Right lobe of liver (tissue), 6 donors: ENCODE results near the gene TMEM63C. TPM values are rescaled to one million over a fixed set of nuclear protein-coding genes. Genes with fewer than 3 reads are reported as not detected.

Experiments
- ATAC-seq, 4 donors: fragments of 200-7000 bp; cut with Tn5 transposase; one replicate each; pipeline ENCODE4 v1.9.1; 2020; ENCODE audit warnings: mild to moderate bottlenecking in 4 of 4, moderate library complexity in 4 of 4
- DNase-seq, 3 donors: peaks; one replicate each; pipeline ENCODE4 v3.0.0-alpha.2; 2020
- H3K27ac ChIP-seq, 3 donors: fragments of 200-600 bp; one replicate each; pipeline ENCODE4 v1.8.0; 2022
- H3K27me3 ChIP-seq, 2 donors: fragments of 200-600 bp; one replicate each; pipeline ENCODE4 v1.8.0; 2022
- H3K36me3 ChIP-seq, 4 donors: fragments of 200-600 bp; sonication (generic) in 1 of 4; one replicate each; pipeline versions ENCODE4 v1.5.1 to v1.8.0; 2017 to 2022; ENCODE audit warnings: control low read depth in 1 of 4
- H3K4me1 ChIP-seq, 4 donors: fragments of 200-600 bp; sonication (generic) in 1 of 4; one replicate each; pipeline versions ENCODE4 v1.5.1 to v1.8.0; 2017 to 2022; ENCODE audit warnings: control low read depth in 1 of 4
- H3K4me3 ChIP-seq, 3 donors: fragments of 200-600 bp; one replicate each; pipeline ENCODE4 v1.8.0; 2022
- H3K9me3 ChIP-seq, 4 donors: fragments of 200-600 bp; sonication (generic) in 1 of 4; one replicate each; pipeline versions ENCODE4 v1.5.1 to v1.8.0; 2017 to 2022; ENCODE audit warnings: control low read depth in 1 of 4
- POLR2A ChIP-seq: fragments of 450-650 bp; IDR thresholded peaks from one replicate; pipeline ENCODE4 v1.6.1; 2017; ENCODE audit warnings: antibody characterized with exemption, mild to moderate bottlenecking
- WGBS: methylation state at CpG from one replicate; pipeline ENCODE4 v1.1.6; 2018; ENCODE audit warnings: low coverage, low lambda C conversion rate; ENCODE audit not compliant: insufficient coverage; ENCODE audit errors: missing lambda C conversion rate; 5-methylcytosine and 5-hydroxymethylcytosine counted together
- intact Hi-C, 2 donors: fragments of 100-400 bp; cut with DNase I; formaldehyde crosslinking; loops; one replicate each; pipeline versions ENCODE4 v1.11.2 to v1.14.1; 2022
- total RNA-seq, 6 experiments: library from RNA; depleted of rRNA in 2 of 6; stranded (reverse); fragments of >200 nt in 2 of 6; fragmentation: NEBNext Ultra II Directional in 3 of 6; extraction: Animal tissue kit (Norgen Biotek cat#: 25700) in 3 of 6; gene quantifications; one replicate each; pipeline versions ENCODE4 v1.1.0 to v1.2.4, GENCODE V29; 2016 to 2023
- TF ChIP-seq, protein P1 (sequence below), 4 donors: fragments of 200-600 bp in 3 of 4; fragments of 450-650 bp in 1 of 4; IDR thresholded peaks; one replicate each; pipeline versions ENCODE4 v1.5.1 to v1.8.0; 2016 to 2022; ENCODE audit warnings: antibody characterized with exemption in 4 of 4, mild to moderate bottlenecking in 2 of 4
- donor health status: DM: no; HTN: yes; CAD: no.
- donor health status: DM: no; HTN: no; CAD: no.
- donor health status: DM: no; HTN: no; CAD: no.
- donor health status: DM: no; HTN: yes; CAD: no.
- donor health status: DM: no; HTN: yes; CAD: no.

Gene TMEM63C
- total RNA-seq, 6 experiments from 2014 or later: 0.07 to 0.82 (median 0.15) TPM; not detected in 2

DNA sequence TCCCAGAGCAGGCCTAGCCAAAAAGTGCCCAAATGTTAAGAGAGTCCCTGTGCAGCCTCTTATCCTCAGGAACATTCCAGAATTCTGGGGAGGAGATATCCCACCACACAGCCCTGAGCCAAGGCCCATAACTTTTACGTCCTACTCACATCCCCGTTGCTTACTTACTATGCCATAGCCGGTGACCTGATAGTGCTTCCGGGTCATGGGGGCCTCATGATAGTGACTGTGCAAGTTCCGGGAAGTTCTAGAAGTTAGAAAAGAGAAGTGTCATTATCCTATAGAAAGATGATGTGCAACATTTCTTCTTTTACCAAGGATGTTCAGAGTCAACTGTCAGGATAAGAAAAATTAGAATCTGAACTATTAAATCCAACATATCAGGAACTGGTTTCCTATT, 105.0 kb downstream of the TMEM63C start:
- TF ChIP-seq, protein P1, sequence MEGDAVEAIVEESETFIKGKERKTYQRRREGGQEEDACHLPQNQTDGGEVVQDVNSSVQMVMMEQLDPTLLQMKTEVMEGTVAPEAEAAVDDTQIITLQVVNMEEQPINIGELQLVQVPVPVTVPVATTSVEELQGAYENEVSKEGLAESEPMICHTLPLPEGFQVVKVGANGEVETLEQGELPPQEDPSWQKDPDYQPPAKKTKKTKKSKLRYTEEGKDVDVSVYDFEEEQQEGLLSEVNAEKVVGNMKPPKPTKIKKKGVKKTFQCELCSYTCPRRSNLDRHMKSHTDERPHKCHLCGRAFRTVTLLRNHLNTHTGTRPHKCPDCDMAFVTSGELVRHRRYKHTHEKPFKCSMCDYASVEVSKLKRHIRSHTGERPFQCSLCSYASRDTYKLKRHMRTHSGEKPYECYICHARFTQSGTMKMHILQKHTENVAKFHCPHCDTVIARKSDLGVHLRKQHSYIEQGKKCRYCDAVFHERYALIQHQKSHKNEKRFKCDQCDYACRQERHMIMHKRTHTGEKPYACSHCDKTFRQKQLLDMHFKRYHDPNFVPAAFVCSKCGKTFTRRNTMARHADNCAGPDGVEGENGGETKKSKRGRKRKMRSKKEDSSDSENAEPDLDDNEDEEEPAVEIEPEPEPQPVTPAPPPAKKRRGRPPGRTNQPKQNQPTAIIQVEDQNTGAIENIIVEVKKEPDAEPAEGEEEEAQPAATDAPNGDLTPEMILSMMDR (IDR thresholded peaks at IDR 0.05): no peak
- TF ChIP-seq POLR2A: no peak
- Histone ChIP-seq H3K4me1 (no peaks in the 10 kb centered on the region), H3K27me3 (no peaks in the 10 kb centered on the region), H3K9me3 (no peaks in the 10 kb centered on the region), H3K4me3 (no peak overlapping the region), H3K36me3 (peaks cover 0 to 45% (median 6%) of the 10 kb centered on the region in 4 donors), H3K27ac (no peak overlapping the region)
- WGBS: 81% methylated on average over 5 of the region's 5 CpGs
- no peak for DNase-seq
- intact Hi-C loops: no loop called here
- no peak for ATAC-seq

DNA sequence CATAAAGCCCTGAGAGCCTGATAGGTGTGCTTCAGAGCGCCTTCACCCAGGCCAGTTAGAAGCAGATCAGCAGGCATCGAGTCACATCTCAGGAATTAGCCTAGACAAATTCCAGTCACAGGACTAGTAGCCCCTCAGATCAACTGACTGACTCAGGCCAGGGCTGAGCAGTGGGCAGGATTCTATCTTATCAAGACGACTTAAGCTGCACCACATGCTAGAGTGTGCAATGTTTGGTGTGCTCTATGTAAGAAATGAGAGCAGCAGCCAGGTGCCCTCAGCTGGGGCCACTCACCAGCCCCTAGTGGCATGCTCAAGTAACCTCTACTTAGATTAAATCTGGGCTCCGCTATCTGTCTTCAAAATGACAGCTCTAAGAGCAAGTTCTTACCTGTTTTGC, 109.1 kb downstream of the TMEM63C start:
- H3K27ac ChIP-seq: no peak overlapping the region
- intact Hi-C loops: loop anchor here in 1 of 2 donors (10.0 kb wide), 1 partner anchor 136 kb away; no protein-coding TSS in a partner anchor
- H3K27me3 ChIP-seq: no peaks in the 10 kb centered on the region
- H3K4me3 ChIP-seq: no peak overlapping the region
- H3K9me3 ChIP-seq: no peaks in the 10 kb centered on the region
- DNase-seq: no peak
- WGBS: 100% methylated on average over 1 of the region's 4 CpGs
- ATAC-seq: no peak
- no peaks in the 10 kb centered on the region for H3K4me1 ChIP-seq
- no peak for TF ChIP-seq POLR2A
- TF ChIP-seq, protein P1 (IDR thresholded peaks at IDR 0.05): no peak
- H3K36me3 ChIP-seq: peaks cover 0 to 21% (median 3%) of the 10 kb centered on the region in 4 donors

DNA sequence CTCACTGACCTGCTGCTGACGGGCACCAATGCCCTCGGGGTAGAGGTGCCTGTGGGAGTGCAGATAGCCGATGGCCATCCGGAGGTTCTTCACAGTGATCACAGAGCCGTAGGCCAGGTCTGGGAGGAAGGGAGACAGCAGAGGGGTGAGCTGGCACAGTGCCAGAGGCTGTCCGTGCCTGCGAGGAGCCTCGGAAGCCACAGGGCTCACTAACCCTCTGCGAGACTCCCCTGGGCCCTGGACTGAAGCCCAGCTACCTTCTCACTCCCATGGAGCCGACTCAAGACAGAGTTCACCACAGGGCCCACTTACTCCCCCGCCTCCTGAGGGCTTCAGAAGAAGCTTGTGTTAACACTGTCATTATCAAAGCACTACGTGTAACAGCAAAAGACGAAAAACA, 114.6 kb downstream of the TMEM63C start:
- Histone ChIP-seq H3K9me3 (no peaks in the 10 kb centered on the region), H3K27ac (no peak overlapping the region), H3K36me3 (peaks cover 0 to 5% (median 1%) of the 10 kb centered on the region in 4 donors), H3K27me3 (no peaks in the 10 kb centered on the region), H3K4me1 (no peaks in the 10 kb centered on the region), H3K4me3 (no peak overlapping the region)
- intact Hi-C loops: loop anchor here in 1 of 2 donors (10.0 kb wide), 1 partner anchor 141 kb away; no protein-coding TSS in a partner anchor
- ATAC-seq (no peak), DNase-seq (no peak)
- no peak for TF ChIP-seq POLR2A
- TF ChIP-seq, protein P1 (IDR thresholded peaks at IDR 0.05): no peak
- WGBS: 85% methylated on average over 4 of the region's 13 CpGs

DNA sequence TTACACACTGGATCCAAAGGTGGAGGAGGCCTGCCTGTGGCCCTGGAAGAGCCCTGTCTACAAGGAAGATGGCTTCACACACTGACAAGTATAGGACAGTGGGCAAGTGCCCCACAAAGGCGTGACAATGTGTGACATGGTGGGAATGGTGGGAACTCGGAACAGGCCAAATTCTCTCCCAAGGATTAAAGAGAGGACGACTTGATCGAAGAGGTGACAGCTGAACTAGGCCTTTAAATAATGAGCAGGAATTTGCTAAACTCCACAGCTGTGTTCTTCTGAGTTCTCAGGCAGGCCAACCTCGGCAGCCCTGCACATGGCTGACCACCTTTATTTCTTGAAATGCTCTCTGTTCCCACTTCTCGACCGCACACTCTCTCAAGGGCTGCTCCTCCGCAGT, 115.3 kb downstream of the TMEM63C start:
- no peaks in the 10 kb centered on the region for H3K4me1 ChIP-seq
- ATAC-seq (no peak), DNase-seq (no peak)
- TF ChIP-seq, protein P1 (IDR thresholded peaks at IDR 0.05): no peak
- TF ChIP-seq POLR2A: no peak
- H3K36me3 ChIP-seq: peaks cover 0 to 5% (median 1%) of the 10 kb centered on the region in 4 donors
- H3K4me3 ChIP-seq: no peak overlapping the region
- WGBS: 93% methylated on average over 8 of the region's 8 CpGs
- no peak overlapping the region for H3K27ac ChIP-seq
- intact Hi-C loops: loop anchor here in 1 of 2 donors (10.0 kb wide), 1 partner anchor 142 kb away; no protein-coding TSS in a partner anchor
- no peaks in the 10 kb centered on the region for H3K9me3 ChIP-seq
- H3K27me3 ChIP-seq: no peaks in the 10 kb centered on the region
